Left cardiac atrium (tissue), 4 donors: ENCODE results near the gene RBFA. TPM values are rescaled to one million over a fixed set of nuclear protein-coding genes. Genes with fewer than 3 reads are reported as not detected.
"Not testable (repeated sequence)": the region's sequence is repeated elsewhere in the genome, so short reads cannot be mapped to it uniquely, and the experiment has no call there.

Experiments
- ATAC-seq, 2 donors: fragments of 200-7000 bp; cut with Tn5 transposase; one replicate each; pipeline ENCODE4 v1.9.1; 2020; ENCODE audit warnings: mild to moderate bottlenecking in 2 of 2, moderate library complexity in 2 of 2
- DNase-seq: peaks from one replicate; pipeline ENCODE4 v3.0.0-alpha.2; 2020
- intact Hi-C, 2 donors: fragments of 100-400 bp; cut with DNase I; formaldehyde crosslinking; loops; one replicate each; pipeline versions ENCODE4 v1.14.1 to v1.15.1; 2022 to 2023
- total RNA-seq, 2 donors: library from RNA; stranded (reverse); fragmentation: NEBNext Ultra II Directional; extraction: Animal tissue kit (Norgen Biotek cat#: 25700); gene quantifications; one replicate each; pipeline ENCODE4 v1.2.1, GENCODE V29; 2021
- donor health status: DM: no; HTN: yes; CAD: no.
- donor health status: DM: no; HTN: yes; CAD: no; lungs with severe emphysema.
- donor health status: DM: yes; HTN: yes; CAD: no.
- donor health status: Dilated cardiomyopathy.

RBFA gene
- total RNA-seq, 2 donors from 2014 or later: 14.3 to 16.1 TPM

- DNase-seq: no peak
- no peak for ATAC-seq
- intact Hi-C loops: no loop called here
These were observed 11.6 kb upstream of the RBFA start for GRCh38 chr18:80022613-80023012.

- intact Hi-C loops: no loop called here
- DNase-seq (no peak), ATAC-seq (no peak)
These were observed 11.1 kb upstream of the RBFA start for GRCh38 chr18:80023173-80023572.

DNA sequence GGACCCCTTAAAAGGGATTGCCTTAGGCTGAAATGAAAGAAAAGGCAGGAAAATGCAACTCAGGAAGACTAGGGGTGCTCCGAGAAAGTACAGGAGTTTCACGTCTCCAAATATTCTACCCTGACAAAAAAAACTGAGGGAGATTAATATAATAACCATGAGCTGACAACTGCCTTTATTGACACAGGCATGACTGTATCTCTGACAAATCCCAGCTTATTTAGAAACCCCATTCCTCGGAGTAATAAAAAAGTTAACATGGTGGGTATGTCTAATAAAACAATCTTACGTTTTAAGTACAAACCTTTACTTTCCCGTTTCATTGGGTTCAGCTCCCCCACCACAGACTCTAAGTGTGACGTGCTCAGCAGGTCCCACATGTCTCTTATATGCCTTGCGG, 7.9 kb upstream of the RBFA start:
- intact Hi-C loops: no loop called here
- DNase-seq (no peak), ATAC-seq (no peak)

- intact Hi-C loops, ATAC-seq, DNase-seq: not testable (repeated sequence)
These were observed 6.5 kb upstream of the RBFA start for GRCh38 chr18:80027719-80028118.

GRCh38 chr18:80029690-80030089, 4.5 kb upstream of the RBFA start:
- no peak for DNase-seq
- no peak for ATAC-seq
- intact Hi-C loops: loop anchor here in 1 of 2 donors (10.0 kb wide), 1 partner anchor 45 kb away; the partner anchor contains the start of gene TXNL4A

- no peak for DNase-seq
- intact Hi-C loops: loop anchor here in 1 of 2 donors (10.0 kb wide), 1 partner anchor 49 kb away; the partner anchor contains the start of gene TXNL4A
These were observed 810 bp upstream of the RBFA start for GRCh38 chr18:80033181-80034067.

GRCh38 chr18:80034852-80035406, 695 bp downstream of the RBFA start:
- no peak for ATAC-seq
- intact Hi-C loops: loop anchor here in 1 of 2 donors (10.0 kb wide), 1 partner anchor 50 kb away; the partner anchor contains the start of gene TXNL4A
- no peak for DNase-seq

More at GRCh38 chr18:80033181-80034067, 810 bp upstream of the RBFA start:
- peak; percentile 58 to 79 for ATAC-seq

- intact Hi-C loops: loop anchor here in 1 of 2 donors (10.0 kb wide), 1 partner anchor 51 kb away; the partner anchor contains the start of gene TXNL4A
- ATAC-seq: no peak
- DNase-seq: no peak
These were observed 1.8 kb downstream of the RBFA start for GRCh38 chr18:80035997-80036396.

DNA sequence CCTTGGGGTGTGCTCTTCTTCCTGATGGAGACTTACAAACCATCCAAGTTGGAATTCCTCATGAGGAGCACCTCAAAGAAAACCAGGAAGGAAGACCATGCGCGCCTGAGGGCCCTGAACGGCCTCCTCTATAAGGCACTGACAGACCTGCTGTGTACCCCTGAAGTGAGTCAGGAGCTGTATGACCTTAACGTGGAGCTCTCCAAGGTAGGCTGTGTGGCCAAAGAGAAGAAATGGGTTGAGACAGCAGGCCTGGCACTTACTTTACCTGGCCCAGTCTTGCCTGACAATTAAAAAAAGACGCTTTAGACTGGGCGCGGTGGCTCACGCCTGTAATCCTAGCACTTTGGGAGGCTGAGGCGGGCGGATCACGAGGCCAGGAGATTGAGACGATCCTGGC, 3.1 kb downstream of the RBFA start:
- intact Hi-C loops: loop anchor here in 1 of 2 donors (10.0 kb wide), 1 partner anchor 52 kb away; the partner anchor contains the start of gene TXNL4A
- no peak for ATAC-seq
- no peak for DNase-seq

DNA sequence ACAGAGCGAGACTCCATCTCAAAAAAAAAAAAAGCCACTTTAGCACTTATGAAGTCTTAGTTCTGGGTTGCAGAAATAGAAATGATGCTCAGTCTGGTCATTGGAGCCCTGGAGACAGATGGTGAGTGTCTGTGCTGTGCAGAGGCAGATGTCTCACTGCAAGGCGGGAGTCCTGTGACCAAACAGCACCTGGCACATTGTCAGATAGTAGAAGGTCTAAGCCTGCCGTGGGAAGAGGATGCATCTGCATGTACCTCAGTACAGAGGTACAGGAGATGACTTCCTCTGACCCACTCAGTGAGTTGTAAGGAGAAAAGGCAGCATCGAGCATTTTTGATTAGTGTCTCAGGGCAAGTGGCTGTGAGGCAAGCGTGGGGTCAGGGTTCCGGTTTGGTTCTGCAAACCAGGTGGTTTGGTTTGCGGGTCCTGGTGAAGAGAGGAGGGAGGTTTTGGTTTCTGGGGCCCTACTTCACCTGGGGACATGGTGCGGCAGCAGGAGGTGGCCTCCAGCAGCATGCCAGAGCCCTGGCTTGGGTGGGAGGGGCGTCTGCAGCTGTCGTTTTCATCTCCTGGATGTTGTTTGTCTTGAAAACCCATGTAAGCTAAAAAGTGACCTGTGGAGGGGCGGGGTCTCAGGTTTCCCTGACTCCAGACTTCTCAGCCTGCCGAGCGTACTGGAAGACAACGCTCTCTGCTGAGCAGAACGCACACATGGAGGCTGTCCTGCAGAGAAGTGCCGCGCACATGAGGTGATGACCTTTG, 3.8 kb downstream of the RBFA start:
- intact Hi-C loops: loop anchor here in 1 of 2 donors (10.0 kb wide), 1 partner anchor 53 kb away; the partner anchor contains the start of gene TXNL4A
- ATAC-seq (no peak), DNase-seq (no peak)

- DNase-seq (no peak), ATAC-seq (no peak)
- intact Hi-C loops: no loop called here
These were observed 6.3 kb downstream of the RBFA start for GRCh38 chr18:80040515-80040914.

GRCh38 chr18:80041424-80041823, 7.2 kb downstream of the RBFA start:
- intact Hi-C loops: no loop called here
- DNase-seq (no peak), ATAC-seq (no peak)

- ATAC-seq: no peak
- DNase-seq: no peak
- intact Hi-C loops: no loop called here
These were observed 8.6 kb downstream of the RBFA start for GRCh38 chr18:80042785-80043184.

GRCh38 chr18:80044072-80044471, 9.8 kb downstream of the RBFA start:
- ATAC-seq (no peak), DNase-seq (no peak)
- intact Hi-C loops: no loop called here

DNA sequence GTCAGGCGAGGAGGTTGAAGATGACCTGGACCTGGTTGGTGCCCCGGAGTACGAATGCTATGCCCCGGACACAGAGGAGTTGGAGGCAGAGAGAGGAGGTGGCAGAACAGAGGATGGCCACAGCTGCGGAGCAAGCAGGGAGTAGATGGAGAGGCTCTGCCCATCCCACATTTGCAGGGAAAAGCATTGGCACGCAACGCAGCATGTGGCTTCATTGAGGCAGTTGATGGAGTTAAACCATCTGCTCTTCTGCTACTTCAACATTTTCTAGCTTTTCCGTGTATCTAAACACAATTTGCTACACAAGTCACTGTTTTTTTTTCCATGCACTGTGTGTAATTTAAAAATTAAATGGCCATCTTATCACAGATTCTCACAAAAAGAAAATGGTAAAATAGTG, 11.8 kb downstream of the RBFA start:
- DNase-seq: no peak

GRCh38 chr18:80046431-80046830, 12.2 kb downstream of the RBFA start:
- ATAC-seq: no peak
- DNase-seq: no peak
- intact Hi-C loops: no loop called here

More for the DNA sequence above, 11.8 kb downstream of the RBFA start:
- ATAC-seq: no peak
- intact Hi-C loops: no loop called here

GRCh38 chr18:80046961-80047541, 12.8 kb downstream of the RBFA start:
- DNase-seq: no peak
- no peak for ATAC-seq
- intact Hi-C loops: no loop called here

DNA sequence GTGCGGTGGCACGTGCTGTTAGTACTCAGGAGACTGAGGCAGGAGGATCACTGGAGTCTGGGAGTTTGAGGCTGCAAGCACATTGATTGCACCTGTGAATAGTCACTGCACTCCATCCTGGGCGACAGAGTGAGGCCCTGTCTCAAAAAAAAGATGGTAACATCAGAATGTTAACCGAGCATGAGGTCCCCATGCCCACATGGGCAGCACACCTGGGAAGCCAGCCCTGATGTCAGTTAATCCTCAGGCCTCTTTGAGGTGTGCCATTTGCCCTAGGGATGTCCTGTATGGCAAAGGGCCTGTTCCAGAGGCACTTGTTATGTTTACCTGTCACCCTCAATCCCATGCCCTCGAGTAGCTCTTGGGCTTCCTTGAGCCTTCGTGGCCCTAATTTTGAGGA, 16.6 kb downstream of the RBFA start:
- intact Hi-C loops: no loop called here
- ATAC-seq: no peak
- no peak for DNase-seq

DNA sequence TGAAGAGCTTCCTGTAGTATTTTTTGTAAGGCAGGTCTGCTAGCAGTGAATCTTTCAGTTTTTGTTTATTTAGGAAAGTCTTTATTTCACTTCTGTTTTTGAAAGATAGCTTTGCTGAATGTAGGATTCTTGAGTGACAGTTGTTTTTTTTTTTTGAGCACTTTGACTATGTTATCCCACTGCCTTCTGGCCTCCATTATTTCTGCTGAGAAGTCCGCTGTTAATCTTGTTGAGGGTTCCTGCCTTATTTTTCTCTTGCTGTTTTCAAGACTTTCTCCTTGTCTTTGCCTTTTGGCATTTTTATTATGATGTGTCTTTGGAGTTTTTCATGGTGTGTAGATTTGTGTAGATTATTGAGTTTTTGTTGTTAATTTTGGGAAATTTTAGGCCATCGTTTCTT, 21.9 kb downstream of the RBFA start:
- intact Hi-C loops: no loop called here
- ATAC-seq: no peak
- no peak for DNase-seq
